ENCODE results near the gene EVI5L.
"Not testable (repeated sequence)": the region's sequence is repeated elsewhere in the genome, so short reads cannot be mapped to it uniquely, and the experiment has no call there.

The EVI5L gene

GRCh38 chr19:7847664-7848063 is 17.6 kb downstream of the EVI5L start:
- DNase-seq, result no peak

DNA sequence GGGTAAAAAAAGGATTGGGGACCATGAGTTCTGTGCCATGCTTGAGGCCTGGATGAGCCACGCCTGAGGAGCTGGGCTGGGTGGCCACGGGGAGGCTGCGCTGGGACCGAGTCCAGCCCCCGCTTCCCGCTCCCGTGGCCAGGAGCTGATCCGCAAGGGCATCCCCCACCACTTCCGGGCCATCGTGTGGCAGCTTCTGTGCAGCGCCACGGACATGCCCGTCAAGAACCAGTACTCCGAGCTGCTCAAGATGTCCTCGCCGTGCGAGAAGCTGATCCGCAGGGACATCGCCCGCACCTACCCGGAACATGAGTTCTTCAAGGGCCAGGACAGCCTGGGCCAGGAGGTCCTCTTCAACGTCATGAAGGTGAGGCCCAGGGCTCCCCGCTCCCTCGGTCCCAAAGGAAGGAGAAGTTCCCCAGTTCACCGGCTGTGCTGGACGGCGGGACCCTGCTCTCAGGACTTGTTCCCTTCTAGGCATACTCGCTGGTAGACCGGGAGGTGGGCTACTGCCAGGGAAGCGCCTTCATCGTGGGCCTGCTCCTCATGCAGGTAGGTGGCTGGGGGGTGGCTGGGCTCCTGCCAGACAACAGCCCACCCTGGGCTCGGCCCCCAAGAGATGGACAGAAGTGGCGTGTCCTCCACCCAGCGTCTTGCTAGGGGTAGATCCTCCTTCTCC is 18.9 kb downstream of the EVI5L start:
- DNase-seq, result no peak

DNA sequence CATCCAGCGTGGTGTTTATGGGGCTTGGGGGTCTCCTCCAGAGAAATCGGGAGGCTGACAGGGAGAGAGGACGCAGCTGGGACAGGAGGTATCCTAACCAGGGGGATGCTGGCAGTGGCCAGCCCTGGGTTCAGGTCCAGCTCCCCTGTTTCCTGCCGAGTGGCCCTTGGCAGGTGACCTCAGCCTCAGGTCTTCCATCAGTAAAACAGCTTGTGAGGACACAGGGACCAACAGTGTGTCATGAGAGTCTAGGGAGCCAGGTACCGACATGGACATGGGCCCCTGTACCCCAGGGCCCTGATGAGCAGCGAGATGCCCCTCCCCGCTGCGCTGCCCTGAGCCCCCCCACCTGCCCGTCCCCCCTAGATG is 19.6 kb downstream of the EVI5L start:
- no peak for DNase-seq

DNA sequence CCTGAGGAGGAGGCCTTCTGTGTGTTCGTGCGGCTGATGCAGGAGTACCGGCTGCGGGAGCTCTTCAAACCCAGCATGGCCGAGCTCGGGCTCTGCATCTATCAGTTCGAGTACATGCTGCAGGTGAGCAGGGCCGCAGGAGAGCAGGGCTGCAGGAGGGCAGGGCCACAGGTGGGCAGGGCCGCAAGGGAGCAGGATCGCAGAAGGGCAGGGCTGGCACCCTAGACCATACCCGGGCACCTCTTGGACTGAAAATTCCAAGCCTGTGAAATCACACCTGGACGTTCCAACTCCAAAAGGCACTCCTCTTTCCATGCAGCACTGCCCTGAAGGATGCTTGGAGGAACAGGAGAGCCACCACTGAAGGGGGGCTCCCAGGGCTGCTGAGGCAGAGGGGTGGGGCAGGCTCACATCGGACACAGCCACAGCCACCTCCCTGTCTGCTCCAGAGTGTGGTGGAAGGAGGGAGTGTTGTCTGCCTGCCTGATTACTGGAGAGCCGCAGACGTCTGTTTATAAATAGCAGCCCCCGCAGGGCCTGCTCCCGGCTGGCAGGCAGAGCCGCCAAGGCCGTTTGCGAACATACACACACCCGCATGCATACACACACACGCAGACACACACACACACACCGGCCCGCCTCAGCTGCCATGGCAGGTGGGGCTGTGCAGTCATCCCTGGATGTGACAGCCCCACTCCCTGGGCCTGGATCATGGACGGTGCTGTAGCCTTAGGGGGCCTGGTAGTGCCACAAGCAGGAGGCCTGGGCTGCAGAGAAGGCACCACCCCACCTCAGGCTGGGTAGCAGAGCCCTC is 20.2 kb downstream of the EVI5L start:
- no peak for DNase-seq

GRCh38 chr19:7850945-7851622 is 21.1 kb downstream of the EVI5L start:
- no peak for DNase-seq

GRCh38 chr19:7851623-7852500 is 21.8 kb downstream of the EVI5L start:
- DNase-seq, result no peak

GRCh38 chr19:7852851-7853769 is 23.1 kb downstream of the EVI5L start:
- peak; percentile 39 to 49 (median 44) for DNase-seq

- no peak for DNase-seq
Measured at GRCh38 chr19:7853770-7854128, 23.7 kb downstream of the EVI5L start.

DNA sequence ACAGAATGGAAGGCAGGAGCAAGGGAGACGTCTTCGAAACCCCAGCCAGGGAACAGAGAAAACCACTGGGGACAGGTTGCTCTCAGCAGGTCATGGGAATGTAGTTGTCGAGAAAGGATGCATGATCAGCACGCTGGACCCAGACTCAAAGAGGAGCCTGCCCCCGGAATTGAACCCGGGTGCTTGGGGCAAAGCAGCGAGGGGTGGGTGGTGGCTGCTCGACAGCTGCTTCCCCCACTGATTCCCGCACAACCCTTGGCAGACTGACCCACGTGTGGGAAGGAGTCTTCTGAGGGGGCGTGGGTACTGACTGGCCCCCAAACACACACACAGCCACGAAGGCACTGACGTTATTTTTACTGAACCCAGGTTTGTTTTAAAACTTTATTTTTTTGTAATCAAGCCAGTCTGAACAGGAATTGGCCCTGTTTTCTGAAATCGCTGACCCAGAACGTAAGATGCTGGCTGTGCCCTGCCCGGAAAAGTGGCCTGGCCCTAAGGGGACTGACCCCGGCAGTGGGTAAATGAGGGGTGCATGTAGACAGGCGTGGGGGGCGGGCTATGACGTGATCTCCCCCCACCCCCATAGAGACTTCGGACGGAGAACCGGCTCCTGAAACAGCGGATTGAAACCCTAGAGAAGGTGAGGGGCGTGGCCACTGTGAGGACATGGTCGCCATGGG is 25.5 kb downstream of the EVI5L start:
- DNase-seq, result no peak

GRCh38 chr19:7856109-7856591 is 26.1 kb downstream of the EVI5L start:
- DNase-seq, result no peak

DNA sequence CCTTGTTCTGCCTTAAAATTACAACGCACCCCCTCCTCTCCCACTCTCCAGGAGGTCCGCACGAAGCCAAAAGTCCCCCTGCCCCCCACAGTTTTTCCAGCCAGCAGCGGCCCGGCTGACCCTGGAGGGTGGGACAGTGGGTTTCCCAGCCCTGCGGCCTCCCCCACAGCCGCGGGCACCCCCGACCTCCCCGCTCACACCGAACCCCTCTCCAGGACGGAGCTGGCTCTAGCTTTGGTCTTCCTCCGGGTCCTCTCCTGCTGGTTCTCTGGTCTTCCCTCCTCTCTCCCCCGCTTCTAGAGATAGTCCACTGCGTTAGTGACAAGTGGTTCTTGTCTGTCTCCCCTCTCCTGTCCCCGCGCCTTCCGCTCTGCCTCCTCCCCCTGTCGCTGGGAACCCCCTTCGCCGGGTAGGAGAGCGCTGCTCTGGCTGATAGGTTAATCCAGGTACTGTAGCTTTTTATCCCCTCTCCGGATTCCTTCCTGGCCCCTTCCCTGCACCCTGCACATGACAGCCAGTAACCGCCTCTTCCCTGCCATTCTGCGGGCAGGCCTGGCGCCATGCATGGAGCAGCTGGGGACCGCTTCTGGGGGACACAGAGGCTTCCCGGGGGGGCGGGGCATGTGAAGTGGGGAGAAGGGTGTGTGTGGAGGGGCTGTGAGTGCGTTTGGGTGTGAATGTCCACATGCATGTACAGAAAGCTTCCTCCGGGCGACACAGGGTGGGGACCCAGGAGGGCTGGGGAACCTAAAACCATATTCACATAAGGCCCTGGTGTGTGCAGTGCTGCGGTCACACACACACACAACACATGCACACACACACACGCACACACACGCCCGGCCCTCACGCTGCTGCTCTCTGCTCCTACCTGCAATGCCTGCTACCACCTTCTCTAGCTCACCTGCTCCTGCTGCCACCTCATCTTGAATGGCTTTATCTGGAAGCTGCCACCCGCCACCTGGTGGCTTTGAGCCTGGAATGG is 27.0 kb downstream of the EVI5L start:
- no peak for DNase-seq

- DNase-seq, result no peak
Measured at GRCh38 chr19:7857727-7858108, 27.7 kb downstream of the EVI5L start.

DNA sequence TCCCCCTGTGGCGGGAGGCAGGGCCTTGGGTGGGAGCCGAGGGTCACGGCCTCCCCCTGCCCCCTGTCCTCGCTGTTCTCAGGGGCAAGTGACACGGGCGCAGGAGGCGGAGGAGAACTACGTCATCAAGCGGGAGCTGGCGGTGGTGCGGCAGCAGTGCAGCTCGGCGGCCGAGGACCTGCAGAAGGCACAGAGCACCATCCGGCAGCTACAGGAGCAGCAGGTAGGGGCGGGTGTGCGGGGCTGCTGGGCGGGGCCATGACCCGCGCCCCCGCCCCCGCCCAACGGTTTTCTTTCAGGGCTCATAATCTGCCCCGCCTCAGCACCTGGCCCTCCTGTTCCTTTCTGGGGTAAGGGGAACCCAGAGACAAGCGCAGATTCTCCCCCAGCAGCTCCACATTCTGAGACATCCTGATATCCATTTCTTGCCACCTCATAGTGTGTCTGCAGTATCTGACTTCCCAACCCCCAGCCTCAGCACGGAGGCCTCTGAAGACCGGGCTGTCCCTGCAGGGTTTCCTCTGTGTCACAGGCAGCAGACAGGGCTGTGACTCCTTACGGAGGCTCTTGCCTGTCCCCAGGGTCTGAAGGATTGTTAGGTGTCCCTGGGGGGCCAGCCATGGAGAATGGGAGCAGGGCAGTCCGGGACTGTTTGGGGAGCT is 28.2 kb downstream of the EVI5L start:
- DNase-seq, result no peak

GRCh38 chr19:7859087-7859486 is 29.1 kb downstream of the EVI5L start:
- not testable (repeated sequence) for DNase-seq

DNA sequence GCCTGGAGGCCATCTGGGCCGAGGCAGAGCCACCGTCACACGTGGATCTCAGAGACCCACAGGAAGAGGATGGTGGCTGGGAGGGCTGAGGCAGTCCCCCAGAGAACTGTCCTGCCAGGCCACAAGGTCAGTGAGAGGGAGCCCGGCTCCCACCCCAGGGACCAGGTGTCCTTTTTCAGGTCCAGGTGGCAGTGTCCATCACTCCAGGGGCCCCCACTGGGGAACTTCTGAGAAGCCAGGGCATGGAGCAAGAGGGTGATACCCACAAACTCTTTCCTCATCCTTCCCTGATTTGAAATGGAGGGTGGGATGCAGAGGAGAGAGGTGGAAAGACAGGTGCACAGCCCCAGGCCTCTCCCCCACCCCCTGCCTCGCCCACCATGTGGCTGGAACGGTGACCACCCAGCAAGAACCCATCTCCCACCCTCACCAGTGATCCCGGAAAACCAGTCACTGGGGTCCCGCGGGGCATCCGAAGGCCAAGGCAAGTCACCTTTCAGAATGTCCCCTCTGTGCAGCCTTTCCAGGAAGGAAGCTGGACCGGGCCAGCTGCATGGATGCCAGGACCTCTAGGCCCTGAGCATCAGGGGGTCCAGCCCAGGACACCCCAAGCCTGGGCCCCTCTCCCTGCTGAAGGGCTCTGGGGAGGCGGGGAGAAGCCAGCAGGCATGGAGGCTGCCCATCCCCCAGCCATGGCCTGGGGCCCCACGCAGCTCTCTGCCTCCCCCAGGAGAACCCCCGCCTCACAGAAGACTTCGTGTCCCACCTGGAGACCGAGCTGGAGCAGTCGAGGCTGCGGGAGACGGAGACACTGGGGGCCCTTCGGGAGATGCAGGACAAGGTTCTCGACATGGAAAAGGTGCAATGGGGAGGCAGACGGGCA is 30.1 kb downstream of the EVI5L start:
- DNase-seq, result no peak

- DNase-seq, result no peak
Measured at GRCh38 chr19:7860714-7861618, 30.9 kb downstream of the EVI5L start.
